HG03439 (cell line): Measurements from ENCODE around the gene ZBED1.
"Not testable (repeated sequence)": the region's sequence is repeated elsewhere in the genome, so short reads cannot be mapped to it uniquely, and the experiment has no call there.

Source experiments
- ATAC-seq: cut with Tn5 transposase; IDR thresholded peaks from one replicate; pipeline ENCODE4 v1.9.1; 2021; ENCODE audit warnings: mild to moderate bottlenecking, moderate library complexity; ENCODE audit not compliant: unreplicated experiment

ZBED1 gene

GRCh38 chrX:2457289-2458133 lies 43.3 kb downstream of the ZBED1 start:
- no peak for ATAC-seq

DNA sequence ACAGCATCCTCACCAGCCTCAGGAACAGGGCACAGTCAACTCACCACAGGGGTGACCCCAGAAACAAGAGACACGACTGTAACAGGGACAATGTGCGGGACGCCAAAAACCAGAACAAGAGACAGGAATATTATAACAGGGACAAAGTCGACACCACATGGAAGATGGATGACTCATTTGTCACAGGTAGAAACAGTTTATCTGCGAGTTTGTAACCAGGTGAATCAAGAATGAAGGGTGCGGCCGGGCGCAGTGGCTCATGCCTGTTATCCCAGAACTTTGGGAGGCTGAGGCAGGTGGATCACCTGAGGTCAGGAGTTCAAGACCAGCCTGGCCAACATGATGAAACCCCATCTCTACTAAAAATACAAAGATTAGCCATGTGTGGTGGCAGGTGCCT lies 44.7 kb downstream of the ZBED1 start:
- ATAC-seq = not testable (repeated sequence)

DNA sequence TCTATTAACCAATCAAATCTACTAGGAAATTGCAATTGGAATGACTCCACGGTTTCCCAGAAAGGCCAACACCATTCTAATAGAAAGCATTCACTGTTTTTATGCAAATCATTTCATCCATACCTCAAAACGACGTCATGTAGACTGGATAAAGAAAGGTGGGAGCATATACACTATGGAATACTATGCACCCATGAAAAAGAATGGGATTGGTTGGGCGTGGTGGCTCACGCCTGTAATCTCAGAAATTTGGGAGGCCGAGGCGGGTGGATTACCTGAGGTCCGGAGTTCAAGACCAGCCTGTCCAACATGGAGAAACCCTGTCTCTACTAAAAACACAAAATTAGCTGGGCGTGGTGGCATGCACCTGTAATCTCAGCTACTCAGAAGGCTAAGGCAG lies 46.2 kb downstream of the ZBED1 start:
- ATAC-seq = not testable (repeated sequence)

DNA sequence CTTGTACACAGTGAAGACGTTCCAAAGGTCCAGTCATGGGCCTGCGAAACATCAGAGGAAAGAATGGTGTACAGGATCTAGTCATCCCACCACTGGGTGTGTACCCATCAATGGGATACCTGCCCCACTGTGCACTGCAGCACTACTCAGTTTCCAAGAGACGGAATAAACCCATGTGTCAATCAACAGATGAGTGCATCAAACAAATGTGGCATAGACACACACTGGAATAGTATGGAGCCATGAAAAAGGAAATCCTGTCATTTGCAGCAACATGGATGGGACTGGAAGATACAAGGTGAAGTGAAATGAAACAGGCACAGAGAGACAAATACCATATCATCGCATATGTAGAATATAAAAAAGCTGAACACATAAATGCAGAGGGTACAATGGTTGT lies 48.0 kb downstream of the ZBED1 start:
- ATAC-seq = no peak

DNA sequence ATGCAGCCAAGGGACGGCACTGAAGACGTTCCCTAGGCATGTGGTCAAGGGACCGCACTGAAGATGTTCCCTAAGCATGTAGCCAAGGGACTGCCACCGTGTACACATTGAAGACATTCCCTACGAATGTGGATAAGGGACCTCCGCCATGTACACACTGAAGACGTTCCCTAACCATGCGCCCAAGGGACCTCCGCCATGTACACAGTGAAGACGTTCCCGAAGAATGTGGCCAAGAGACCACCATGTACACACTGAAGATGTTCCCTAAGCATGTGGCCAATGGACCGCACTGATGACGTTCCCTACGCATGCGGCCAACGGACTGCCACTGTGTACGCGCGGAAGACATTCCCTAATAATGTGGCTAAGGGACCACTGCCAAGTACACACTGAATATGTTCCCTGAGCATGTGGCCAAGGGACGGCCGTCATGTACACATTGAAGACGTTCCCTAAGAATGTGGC lies 48.4 kb downstream of the ZBED1 start:
- ATAC-seq = no peak

GRCh38 chrX:2451501-2452316 lies 49.1 kb downstream of the ZBED1 start:
- ATAC-seq = no peak

DNA sequence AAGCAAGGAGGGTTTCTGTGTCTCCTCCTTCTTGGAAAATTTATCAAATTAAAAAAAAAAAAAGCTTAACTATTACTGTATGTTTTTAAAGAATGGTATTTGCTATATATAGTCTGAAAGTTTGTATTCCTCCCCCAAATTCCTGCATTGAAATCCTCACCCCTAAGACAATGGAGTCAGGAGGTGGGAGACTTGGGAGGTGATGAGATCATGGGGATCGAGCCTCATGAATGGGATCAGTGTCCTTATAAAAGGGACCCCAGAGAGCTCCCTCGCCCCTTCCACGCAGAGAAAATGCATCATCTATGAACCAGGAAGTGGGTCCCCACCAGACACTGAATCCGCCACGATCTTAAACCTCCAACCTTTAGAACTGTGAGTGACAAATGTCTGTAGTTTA lies 50.1 kb downstream of the ZBED1 start:
- no peak for ATAC-seq

DNA sequence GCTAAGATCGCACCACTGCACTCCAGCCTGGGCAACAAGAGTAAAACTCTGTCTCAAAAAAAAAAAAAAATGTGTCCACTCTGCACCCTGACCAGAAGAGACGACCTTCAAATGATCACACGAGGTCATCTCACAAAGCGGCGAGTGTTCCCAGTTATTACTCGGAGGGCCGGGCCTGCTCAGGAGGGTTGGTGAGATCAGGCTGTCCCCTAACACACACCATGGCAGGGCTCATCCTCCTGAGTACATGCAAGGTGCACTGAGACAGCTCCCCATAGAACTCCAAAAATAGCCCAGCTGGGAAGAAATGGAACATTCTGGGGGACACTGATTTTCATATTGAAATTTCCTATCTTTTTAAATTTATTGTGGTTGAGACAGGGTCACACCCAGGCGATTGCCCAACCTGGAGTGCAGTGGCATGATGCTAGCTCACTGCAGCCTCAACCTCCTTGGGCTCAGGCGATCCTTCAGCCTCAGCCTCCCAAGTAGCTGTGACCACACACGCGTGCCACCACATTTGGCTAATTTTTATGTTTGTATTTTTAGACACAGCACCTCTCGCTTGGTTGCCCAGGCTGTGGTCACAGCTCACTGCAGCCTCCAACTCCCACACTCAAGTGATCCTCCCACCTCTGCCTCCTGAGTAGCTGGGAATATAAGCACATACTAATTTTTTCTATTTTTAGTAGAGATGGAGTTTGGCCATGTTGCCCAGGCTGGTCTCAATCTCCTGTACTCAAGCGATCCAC lies 51.5 kb downstream of the ZBED1 start:
- no peak for ATAC-seq

DNA sequence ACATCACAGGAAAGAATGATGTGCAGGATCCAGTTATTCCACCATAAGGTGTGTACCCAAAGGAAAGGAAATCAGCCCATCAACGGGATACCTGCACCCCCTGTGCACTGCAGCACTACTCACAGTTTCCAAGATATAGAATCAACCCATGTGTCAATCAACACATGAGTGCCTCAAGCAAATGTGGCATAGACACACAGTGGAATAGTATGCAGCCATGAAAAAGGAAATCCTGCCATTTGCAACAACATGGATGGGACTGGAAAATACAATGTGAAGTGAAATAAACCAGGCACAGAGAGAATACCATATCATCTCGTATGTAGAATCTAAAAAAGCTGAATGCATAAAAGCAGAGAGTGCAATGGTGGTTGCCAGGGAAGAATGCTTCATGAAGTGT lies 53.3 kb downstream of the ZBED1 start:
- ATAC-seq = no peak

- ATAC-seq = no peak
Measured at GRCh38 chrX:2446815-2447214, 54.0 kb downstream of the ZBED1 start.

DNA sequence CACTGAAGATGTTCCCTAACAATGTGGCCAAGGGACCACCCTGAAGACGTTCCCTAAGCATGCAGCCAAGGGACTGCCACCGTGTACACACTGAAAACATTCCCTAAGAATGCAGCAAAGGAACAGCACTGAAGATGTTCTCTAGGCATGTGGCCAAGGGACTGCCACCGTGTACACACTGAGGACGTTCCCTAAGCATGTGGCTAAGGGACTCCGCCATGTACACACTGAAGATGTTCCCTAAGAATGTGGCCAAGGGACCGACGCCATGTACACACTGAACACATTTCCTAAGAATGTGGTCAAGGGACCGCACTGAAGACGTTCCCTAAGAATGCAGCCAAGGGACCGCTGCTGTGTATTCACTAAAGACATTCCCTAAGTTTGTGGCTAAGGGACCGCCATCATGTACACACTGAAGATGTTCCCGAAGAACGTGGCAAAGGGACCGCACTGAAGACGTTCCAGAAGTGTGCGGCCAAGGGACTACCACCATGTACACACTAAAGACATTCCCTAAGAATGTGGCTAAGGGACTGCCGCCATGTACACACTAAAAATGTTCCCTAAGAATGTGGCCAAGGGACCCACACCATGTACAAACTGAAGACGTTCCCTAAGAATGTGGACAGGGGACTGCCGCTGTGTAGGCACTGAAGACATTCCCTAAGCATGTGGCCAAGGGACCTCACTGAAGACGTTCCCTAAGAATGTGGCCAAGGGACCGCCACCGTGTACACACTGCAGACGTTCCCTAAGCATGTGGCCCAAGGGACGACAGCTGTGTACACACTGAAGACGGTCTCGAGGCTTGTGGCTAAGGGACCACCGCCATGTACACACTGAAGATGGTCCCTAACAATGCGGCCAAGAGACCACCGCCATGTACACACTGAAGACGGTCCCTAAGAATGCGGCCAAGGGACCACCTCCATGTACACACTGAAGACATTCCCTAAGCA lies 54.8 kb downstream of the ZBED1 start:
- no peak for ATAC-seq

- no peak for ATAC-seq
Measured at GRCh38 chrX:2442694-2443093, 58.1 kb downstream of the ZBED1 start.

DNA sequence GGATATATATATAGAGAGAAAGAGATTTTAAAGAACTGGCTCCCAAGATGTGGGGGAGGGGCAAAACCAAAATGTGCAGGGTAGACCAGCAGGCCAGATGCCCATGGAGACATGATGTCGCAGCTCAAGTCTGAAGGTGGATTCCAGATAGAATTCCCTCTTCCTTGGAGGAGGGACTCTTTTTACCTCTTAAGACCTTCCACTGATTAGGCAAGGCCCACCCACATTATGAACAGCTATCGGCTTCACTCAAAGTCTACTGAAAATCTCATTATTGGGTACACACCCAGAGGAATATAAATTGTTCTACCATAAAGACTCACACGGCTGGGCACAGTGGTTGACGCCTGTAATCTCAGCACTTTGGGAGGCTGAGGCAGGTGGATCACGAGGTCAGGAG lies 59.3 kb downstream of the ZBED1 start:
- no peak for ATAC-seq

GRCh38 chrX:2439613-2440012 lies 61.2 kb downstream of the ZBED1 start:
- no peak for ATAC-seq
